HEK293T (cell line): ENCODE data around the gene GABRA4.

Source experiments
- ARNT ChIP-seq: fragments of 450-650 bp; IDR thresholded peaks from 2 replicates; pipeline ENCODE4 v1.6.1; 2017; ENCODE audit warnings: mild to moderate bottlenecking
- CTBP1 ChIP-seq: fragments of 450-650 bp; IDR thresholded peaks from 2 replicates; pipeline ENCODE4 v1.6.1; 2016; ENCODE audit warnings: borderline replicate concordance
- ELF4 ChIP-seq: fragments of 450-650 bp; IDR thresholded peaks from 2 replicates; pipeline ENCODE4 v1.6.1; 2017; ENCODE audit warnings: antibody characterized with exemption
- FOXA1 ChIP-seq: fragments of 450-650 bp; IDR thresholded peaks from 2 replicates; pipeline ENCODE4 v1.6.1; 2016; ENCODE audit warnings: mild to moderate bottlenecking
- FOXK2 ChIP-seq: fragments of 450-650 bp; IDR thresholded peaks from 2 replicates; pipeline ENCODE4 v1.6.1; 2016; ENCODE audit warnings: mild to moderate bottlenecking
- HDGF ChIP-seq: fragments of 450-650 bp; IDR thresholded peaks from 2 replicates; pipeline ENCODE4 v1.6.1; 2017; ENCODE audit warnings: antibody characterized with exemption, borderline replicate concordance
- L3MBTL2 ChIP-seq: fragments of 450-650 bp; conservative IDR thresholded peaks from 2 replicates; pipeline ENCODE4 v1.6.1; 2016; ENCODE audit warnings: mild to moderate bottlenecking
- PKNOX1 ChIP-seq: fragments of 450-650 bp; IDR thresholded peaks from 2 replicates; pipeline ENCODE4 v1.6.1; 2016
- SP1 ChIP-seq: fragments of 450-650 bp; IDR thresholded peaks from 2 replicates; pipeline ENCODE4 v1.6.1; 2017
- SUZ12 ChIP-seq: fragments of 450-650 bp; IDR thresholded peaks from 2 replicates; pipeline ENCODE4 v1.6.1; 2016; ENCODE audit warnings: mild to moderate bottlenecking
- TARDBP ChIP-seq: fragments of 450-650 bp; IDR thresholded peaks from 2 replicates; pipeline ENCODE4 v1.6.1; 2016
- ZNF384 ChIP-seq: fragments of 450-650 bp; IDR thresholded peaks from 2 replicates; pipeline ENCODE4 v1.6.1; 2016

GRCh38 chr4:47031751-47032404, 38.5 kb upstream of the GABRA4 start:
- TF ChIP-seq ELF4 (no peak), FOXA1 (no peak), TARDBP (no peak), SP1 (no peak), ARNT (no peak), HDGF (no peak), SUZ12 (no peak), ZNF384 (no peak), PKNOX1 (no peak), CTBP1 (no peak), FOXK2 (no peak), L3MBTL2 (no peak)
